GM10266 (cell line): ENCODE results near the gene RASGRF1.

ENCODE experiments used
- DNase-seq: peaks from one replicate; pipeline ENCODE4 v3.0.0; 2012; ENCODE audit errors: extremely low spot score
- TF ChIP-seq, protein P1 (sequence below): IDR thresholded peaks from 2 replicates; pipeline ENCODE4 v1.5.1; 2012; ENCODE audit warnings: mild to moderate bottlenecking, low read depth; ENCODE audit not compliant: control insufficient read depth, insufficient read depth; ENCODE audit errors: missing control alignments

RASGRF1 gene

DNA sequence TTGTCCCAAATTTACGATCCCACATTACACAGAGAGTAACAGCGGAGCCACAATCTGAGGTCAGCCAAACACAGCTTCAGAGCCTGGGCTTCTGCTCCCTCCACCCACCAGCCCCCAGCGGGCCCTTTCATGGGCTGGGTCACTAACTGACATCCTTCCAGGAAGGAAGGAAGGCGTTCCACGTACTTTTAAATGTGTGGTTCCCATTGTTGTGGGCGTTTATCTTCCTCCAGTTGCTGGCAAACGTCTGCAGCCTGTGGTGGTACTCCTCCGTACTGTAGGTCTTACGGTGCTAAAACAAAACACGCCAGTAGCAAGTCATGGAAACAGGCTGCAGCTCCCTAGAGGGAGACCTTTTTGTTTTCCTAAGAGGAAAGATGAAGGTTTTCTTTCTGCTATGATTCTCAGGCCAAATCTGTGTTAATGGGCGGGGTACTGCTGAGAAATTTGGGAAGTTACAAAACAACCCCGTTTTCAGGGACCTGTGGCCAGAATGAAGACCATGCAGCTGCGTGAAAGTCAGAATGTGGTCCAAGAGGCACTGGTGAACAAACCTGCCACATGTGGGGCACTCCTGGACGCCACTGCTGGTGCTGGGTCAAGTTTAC is 153.3 kb downstream of the RASGRF1 start:
- TF ChIP-seq, protein P1, sequence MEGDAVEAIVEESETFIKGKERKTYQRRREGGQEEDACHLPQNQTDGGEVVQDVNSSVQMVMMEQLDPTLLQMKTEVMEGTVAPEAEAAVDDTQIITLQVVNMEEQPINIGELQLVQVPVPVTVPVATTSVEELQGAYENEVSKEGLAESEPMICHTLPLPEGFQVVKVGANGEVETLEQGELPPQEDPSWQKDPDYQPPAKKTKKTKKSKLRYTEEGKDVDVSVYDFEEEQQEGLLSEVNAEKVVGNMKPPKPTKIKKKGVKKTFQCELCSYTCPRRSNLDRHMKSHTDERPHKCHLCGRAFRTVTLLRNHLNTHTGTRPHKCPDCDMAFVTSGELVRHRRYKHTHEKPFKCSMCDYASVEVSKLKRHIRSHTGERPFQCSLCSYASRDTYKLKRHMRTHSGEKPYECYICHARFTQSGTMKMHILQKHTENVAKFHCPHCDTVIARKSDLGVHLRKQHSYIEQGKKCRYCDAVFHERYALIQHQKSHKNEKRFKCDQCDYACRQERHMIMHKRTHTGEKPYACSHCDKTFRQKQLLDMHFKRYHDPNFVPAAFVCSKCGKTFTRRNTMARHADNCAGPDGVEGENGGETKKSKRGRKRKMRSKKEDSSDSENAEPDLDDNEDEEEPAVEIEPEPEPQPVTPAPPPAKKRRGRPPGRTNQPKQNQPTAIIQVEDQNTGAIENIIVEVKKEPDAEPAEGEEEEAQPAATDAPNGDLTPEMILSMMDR: no peak
- no peak for DNase-seq

DNA sequence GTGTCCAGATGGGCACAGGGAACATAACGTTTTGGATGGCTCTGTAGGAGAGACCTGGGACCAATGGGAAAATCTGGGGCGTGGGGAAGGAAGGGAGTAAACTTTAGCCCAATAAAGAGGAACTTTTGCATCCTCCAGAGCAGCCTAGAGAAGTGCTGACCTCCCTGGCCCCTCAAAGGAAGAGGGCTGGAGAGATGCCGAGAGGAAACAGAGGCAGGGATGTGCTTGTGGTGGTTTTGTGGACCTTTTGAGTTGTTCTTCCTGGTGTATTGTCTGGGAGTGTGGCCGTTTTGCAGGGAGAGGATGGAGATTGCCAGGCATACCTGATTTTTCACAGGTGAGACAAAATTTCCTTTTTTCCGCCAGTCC is 155.9 kb downstream of the RASGRF1 start:
- TF ChIP-seq, protein P1: no peak
- no peak for DNase-seq

DNA sequence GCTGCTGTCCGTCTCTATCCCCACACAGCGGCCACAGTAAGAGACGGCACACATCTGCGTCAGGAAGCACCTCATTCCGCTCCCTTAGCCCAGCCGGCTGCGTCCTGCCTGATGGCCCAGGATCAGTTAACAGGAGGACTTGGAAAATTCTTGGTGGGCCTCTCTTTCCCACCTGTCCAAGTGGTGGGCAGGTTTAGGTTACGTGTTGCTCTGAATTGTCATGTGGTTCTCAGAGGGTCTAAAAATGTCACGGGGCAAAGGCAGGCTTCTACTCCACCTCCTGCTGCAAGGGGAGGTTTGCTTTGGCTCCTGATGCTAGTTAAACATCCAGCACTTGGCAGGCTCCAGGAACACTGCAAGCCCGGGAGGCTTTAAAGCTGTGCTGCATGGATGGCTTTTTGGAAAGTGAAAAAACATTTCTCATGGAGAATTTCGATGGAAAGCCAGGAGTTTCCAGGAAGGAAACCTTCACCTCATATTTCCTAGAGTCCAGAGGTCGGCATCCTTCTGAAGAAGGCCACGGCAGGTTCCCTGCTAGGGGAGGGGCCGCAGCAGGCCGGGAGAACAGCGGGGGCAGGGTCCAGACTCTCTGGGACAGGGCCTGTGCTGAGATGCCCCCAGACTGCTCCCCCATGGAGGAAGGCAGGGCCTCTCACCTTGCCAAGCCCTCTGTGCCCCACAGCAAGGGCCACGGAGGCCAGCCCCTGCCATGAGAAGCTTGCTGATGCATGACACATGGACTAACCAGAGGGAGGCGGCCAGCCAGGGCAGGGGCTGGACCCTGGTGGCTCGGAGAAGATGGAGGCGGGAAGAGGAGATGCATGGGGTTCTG is 156.5 kb downstream of the RASGRF1 start:
- TF ChIP-seq, protein P1: no peak
- DNase-seq: no peak

DNA sequence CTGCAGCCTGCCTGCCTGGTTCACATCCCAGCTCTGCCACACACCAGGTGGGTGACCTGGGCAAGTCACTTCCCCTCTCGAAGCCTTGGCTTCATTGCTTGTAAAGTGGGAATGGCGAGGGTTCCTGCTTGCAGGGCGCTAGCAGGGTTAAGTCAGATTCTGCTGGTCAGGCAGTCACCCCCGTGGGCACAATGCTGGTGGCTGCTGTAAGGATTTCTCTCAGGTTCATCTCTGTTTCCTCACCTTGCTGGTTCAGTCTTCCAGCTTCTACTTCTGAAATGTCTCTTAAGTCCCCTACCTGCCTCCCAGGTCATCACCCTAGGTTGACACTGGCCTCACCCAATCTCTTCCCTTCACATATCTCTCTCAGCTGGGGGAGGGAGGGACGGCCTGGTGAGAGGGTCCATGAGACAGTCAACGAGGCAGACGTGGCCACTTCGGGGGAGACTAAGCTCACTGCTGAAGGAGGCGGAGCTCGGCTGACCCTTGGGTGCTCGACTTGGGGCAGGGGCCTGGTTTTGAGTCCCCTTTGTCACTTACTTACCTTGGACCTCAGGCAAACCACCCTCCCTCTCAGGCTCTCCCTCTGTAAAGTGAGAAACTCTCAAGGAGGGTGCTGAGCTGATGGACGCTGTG is 157.3 kb downstream of the RASGRF1 start:
- TF ChIP-seq, protein P1: no peak
- no peak for DNase-seq

DNA sequence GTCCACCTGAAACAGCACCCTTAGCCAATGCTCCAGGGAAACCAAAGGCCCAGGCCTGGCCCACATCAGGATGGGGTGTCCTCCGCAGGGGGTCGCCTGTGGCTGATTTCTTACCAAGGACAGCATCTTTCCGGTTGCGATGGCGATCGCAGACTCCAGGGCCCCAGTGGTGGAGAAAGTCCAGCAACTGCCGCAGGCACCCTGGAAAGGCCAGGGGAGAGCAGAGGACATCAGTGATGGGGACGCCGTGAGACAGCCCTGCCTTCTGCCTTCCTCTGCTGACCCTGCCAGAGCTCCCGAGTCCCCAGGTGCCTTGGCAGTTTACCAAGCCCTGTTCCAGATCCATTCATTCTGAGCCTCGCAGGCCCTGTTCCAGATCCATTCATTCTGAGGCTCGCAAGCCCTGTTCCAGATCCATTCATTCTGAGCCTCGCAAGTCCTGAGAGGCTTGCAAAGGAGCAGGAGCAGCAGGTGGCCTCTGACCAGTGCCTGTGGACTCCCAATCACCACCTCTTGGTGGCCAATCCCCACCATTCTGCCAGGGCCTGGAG is 158.2 kb downstream of the RASGRF1 start:
- TF ChIP-seq, protein P1: no peak
- no peak for DNase-seq

DNA sequence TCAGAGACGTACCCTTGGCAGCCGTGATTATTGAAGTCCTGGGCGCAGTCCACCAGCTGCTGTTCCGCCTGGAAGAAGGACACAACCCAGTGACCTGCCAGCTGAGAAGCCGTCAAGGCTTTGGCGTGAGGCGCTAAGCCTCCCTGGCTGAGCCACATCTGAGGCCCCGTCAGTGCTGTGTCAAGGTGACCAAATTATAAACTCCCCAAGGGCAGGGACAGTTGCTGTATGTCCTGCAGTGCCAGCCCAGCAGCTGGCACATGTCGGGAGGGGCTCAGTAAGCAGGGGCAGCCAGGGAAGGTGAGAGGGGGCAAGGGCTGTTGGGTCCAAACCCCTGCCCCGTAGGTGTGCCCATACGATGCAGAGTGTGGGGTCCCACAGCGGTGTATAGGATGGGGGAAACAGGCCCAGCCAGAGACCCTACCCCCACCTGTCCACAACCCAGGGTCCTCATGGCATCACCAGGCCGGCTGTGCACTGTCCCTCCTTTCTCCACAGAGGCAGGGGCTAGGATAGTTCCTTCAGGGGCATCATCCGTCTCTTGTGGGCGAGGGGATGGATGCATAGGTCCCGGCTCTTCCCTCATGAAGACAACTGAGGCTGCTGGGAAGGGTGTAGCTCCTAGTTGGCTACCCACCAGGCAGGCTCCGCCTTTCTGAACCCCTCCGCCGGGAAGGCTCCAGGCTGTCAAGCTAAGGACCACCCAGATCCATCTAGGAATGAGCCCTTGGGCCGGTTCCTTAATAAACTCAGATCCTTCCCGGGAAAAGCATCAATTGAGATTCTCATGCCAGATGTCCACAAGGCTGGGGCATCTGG is 158.9 kb downstream of the RASGRF1 start:
- DNase-seq: no peak
- TF ChIP-seq, protein P1: no peak
